ENCODE data around the gene CEBPB.

Gene CEBPB

GRCh38 chr20:50229156-50229607, 38.6 kb downstream of the CEBPB start:
- DNase-seq (ENCODE audit: low read depth), result no peak

DNA sequence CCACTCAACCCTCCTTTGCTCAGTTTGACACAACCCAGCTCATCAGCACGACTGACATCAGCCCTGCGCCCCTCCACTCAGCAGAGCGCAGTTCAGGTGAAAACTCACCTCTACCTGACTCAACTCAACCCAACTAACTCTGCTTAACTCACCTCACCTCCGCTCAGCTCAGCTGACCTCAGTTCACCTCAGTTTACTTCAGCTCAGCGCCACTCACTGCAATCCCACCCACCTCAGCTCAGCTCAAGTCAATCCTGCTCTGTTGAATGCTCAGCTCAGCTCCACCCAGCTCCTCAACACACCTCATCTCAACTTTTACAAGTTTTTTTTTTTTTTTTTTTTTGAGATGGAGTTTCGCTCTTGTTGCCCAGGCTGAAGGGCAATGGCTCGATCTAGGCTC, 39.6 kb downstream of the CEBPB start:
- DNase-seq (ENCODE audit: low read depth), result no peak

DNA sequence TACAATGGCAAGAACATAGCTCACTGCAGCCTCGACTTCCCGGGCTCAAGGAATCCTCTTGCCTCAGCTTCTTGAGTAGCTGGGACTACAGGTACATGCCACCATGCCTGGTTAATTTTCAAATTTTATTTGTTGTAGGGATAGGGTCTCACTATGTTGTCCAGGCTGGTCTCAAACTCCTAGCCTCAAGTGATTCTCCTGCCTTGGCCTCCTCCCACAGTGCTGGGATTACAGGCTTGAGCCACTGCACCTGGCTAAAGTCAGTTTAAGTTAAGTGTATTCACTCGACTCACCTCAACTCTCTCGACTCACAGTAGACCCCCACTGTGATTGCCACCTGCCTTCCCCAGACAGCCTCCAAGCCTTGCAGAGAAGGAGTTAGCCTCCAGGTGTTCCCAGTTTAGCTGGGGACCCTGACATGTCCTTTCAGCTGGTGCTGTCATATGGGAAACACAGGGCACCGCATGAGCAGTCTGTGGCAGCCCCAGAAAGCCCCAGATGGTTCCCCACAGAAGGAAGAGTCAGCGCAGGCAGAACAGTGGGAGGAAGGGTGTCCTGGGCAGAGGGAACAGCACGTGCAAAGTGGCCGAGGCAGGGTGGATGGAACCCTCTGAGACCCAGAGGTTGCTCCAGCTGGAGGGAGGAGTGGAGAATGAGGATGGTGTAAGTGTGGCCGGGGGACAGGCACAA, 40.4 kb downstream of the CEBPB start:
- DNase-seq (ENCODE audit: low read depth), result no peak

DNA sequence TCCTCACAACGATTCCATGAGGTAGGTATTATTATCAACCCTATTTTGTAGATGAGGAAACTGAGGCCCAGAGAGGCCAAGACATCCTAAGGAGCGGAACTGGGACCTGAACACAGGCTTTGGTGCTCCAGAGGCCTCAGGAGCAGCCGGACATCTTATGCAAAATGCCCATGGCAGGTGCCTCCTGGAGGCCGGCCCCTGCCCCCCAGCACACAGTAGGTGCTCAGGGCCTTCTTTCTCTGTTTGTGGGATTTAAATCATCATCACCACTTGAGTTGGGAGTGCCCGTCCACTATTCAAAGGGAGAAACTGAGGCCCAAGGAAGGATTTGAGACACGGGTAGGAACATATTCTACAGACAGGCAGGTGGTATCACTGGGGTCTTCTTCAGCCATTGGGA, 41.2 kb downstream of the CEBPB start:
- DNase-seq (ENCODE audit: low read depth), result no peak

- DNase-seq (ENCODE audit: low read depth), result no peak
Measured at GRCh38 chr20:50232651-50233324, 42.2 kb downstream of the CEBPB start.

DNA sequence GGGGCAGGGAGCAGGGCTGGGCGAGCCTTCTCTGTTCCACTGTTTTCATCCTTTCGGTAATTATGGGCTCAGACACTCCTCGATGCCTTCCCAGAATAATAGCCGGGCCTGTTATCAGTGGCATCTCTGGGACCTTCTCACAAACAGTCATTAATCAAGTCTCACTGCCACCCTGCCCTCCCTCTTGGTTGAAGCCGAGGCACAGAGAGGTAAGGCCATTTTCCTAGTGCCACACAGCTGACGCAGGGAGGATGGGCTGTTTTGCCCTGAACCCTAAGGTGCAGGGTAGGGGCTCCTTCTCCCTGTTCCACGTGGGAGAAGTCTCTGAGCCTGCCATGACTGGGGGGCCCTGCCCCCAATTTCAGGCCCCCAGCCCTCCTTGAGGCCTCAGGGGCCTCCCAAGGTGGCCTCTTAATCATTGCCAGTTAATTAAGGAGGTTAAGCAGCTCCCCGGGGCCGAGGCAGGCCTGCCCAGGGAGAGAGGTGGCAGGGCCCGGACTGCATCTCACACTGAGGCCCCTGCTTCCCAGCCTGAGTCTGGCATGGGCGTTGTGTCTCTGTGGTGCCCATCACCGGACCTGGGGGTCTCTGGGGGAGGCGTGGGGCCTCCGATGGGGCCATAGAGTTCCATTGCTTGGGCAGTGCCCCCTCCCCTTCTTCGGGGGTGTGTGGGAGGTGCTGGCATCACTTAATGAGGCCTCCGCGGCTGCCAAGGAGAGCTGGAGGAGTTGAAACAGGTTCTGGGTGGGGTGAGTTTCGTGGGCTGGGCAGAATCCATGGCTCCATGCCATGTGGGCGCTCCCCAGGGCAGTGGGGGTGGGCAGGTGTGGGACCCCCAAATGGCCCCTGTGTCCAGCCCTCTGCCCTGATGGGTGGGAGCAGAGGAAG, 42.9 kb downstream of the CEBPB start:
- DNase-seq (ENCODE audit: low read depth), result no peak

- DNase-seq (ENCODE audit: low read depth), result no peak
Measured at GRCh38 chr20:50234288-50234687, 43.7 kb downstream of the CEBPB start.

DNA sequence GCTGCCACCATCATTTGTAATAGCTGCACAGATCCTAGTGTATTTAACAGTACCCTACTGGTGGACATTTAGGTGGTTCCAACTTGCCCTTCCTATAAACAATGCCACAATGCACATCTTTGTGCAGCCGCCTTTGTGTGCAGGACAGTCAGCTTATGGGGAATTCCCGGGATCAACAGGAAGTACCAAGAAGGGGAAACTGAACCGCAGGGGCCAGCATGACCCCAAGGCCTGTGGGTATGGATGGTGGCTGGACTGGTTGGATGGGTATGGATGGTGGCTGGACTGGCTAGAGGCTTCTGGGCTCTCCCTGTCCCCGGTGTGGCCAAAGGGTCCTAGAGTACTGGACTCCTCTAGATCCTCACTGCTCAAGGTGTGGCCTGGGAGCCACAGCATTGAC, 46.7 kb downstream of the CEBPB start:
- DNase-seq (ENCODE audit: low read depth), result no peak

DNA sequence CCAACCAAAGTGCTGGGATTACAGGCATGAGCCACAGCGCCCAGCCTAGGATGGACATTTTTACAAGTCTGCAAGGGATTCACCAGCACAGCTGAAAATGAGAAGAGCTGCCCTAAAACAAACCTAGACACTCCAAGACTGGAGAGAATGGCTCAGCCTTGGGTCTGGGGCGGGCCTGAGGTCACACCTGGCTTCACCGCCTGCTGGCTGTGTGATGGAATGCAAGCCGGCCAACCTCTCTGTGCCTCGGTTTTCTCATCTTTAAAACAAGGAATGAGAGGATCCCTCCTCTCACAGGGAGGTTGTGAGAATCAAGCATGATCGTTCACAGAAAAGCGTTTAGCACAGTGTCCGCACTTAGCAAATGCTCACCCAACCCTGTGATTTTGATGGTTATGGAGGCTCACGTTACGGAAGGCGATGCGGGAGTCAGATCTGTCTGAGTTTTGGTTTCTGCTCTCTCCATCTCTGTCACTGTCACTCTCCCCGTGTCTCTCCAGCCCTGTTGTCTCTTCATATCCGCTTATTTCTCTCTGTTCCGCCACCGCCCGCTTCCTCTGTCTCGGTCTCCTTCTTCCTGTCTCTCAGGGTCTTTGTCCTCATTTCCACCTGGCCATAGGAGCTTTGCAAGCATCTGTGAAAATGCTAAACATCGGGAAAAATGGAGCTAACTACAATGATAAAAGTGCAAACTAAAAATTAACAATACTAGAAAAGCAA, 47.6 kb downstream of the CEBPB start:
- no peak for DNase-seq (ENCODE audit: low read depth)

- no peak for DNase-seq (ENCODE audit: low read depth)
Measured at GRCh38 chr20:50240092-50240491, 49.5 kb downstream of the CEBPB start.

- no peak for DNase-seq (ENCODE audit: low read depth)
Measured at GRCh38 chr20:50242178-50242514, 51.5 kb downstream of the CEBPB start.

Measured in amniotic epithelial cell (primary cell).